Astrocyte of the cerebellum (primary cell): ENCODE data around the gene CCDC137.

ENCODE experiments used
- DNase-seq: peaks from one replicate; pipeline ENCODE4 v3.0.0-alpha.2; 2011; ENCODE audit warnings: low read depth
- H3K4me3 ChIP-seq: 2 replicates; pipeline ENCODE4 v1.5.1; 2011; ENCODE audit warnings: mild to moderate bottlenecking, low read depth, low read length, moderate library complexity
- CTCF ChIP-seq: IDR thresholded peaks from 2 replicates; pipeline ENCODE4 v1.5.1; 2012; ENCODE audit warnings: low read length, low read depth, moderate library complexity, mild to moderate bottlenecking; ENCODE audit errors: missing control alignments
- in situ Hi-C: cut with HindIII; loops from 2 replicates; pipeline ENCODE4 v1.10.0; 2017; ENCODE audit warnings: low sequenced_read_pairs

CCDC137 gene

DNA sequence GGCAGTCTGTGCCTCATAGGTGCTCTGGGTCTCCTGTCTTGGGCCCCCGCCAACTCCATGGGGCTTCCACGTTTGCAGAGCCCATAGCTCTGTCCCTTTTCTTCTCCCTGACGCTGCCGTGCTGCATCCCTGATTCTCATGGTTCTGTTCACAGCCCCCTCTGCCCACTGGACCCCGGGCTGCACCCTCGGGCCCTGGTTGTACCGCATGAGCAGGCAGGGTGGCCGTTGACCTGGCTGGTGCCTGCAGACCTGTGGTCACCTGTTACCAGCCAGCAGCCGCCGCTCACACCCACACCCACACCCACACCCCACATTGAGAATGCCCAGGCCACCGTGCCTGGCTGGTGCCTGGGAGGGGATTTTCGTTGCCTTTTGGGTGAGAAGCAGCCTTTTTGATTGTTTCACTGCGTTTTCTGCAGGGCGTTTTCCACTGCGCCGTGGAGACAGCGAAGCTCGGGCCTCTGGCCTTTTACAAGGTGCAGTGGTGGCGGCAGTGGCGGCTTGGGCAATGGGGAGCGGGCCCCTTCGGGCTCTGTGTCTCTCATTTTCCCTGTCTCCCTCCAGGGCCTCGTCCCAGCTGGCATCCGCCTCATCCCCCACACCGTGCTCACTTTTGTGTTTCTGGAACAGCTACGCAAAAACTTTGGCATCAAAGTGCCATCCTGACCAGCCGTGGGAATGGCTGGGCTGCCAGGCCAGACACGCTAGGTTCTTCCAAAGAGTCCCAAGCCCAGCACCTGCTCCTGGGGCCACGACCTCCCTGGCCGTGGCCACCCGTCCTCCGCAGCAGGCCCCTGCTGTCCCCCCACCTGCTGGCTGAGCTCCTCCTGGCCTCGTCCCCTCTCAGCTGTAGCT is 53.1 kb downstream of the CCDC137 start:
- DNase-seq, result no peak
- no peak for TF ChIP-seq CTCF
- no peak overlapping the region for H3K4me3 ChIP-seq
- in situ Hi-C loops, result no loop called here

DNA sequence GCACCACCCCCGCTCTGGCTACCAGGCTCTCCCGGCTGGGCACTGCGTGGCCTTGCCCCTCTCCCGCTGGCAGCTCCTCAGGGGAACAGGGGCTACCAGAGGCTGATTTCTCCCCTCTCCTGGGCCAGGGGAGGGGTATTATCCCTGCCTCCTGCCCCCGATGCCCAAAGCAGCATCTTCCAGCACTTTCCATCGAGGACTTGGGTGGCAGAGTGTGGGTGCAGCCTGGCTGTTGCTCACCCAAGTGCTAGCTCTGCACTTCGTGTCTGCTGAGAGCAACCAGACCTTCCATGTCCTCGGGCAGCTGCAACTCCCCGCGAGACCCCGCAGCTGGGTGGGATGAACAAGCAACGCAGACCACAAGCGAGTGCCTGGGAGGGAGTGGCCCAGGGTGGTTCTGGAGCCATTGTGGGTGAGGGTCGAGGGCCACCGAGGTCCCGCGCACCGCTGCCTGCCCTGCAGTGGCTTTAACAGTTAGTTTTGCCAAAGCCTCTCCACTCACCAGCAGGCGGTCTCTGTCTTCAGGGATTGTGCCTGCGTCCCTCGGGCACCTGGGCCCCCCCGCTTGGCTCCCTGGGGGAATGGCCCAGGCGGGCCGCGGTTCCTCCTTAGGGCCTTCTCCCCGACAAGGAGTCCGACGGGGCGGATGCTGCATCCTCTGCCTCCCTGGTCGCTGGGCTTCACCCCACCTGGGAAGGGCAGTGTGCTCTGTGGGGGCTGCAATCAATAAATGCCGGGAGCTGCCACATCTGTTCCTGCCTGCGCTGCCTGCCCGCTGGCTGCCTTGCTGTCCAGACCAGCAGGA is 53.9 kb downstream of the CCDC137 start:
- in situ Hi-C loops, result no loop called here
- no peak for TF ChIP-seq CTCF
- H3K4me3 ChIP-seq, result no peak overlapping the region
- no peak for DNase-seq

DNA sequence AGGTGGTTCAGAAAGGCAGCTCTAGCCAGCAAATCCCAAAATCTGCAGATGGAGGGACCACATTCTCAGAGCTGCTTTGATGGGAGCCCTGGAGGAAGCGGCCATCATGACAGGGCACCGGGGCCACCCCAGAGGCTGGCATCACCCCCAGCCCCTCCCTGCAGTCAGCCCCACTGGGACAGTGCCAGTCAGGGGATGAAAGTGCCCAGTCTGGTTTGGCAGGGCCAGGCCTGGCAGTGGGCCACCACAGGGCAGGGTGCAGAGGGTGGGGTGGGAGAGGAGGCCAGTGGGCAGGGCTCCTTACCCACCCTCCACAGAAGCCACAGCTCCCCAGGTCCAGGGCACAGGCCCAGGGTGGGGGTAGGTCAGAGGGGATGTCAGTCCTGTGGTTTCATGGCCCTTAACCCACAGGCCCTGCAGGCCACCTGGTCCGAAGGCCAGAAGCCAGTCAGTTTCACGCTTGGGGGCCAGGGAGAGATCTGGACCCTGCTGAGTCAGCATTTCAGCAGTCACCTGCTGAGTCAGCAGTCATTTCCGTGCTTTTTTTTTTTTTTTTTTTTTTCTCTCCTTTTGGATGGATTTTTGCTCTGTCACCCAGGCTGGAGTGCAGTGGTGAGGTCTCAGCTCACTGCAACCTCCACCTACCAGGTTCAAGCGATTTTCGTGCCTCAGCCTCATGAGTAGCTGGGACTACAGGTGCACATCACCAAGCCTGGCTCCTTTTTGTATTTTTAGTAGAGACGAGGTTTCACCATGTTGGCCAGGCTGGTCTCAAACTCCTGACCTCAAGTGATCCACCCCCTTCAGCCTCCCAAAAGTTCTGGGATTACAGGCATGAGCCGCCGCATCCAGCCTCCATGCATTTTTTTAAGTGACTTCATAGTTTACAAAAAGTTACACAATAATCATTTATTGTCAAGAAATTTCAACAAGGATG is 55.9 kb downstream of the CCDC137 start:
- H3K4me3 ChIP-seq, result no peak overlapping the region
- in situ Hi-C loops, result no loop called here
- no peak for TF ChIP-seq CTCF
- DNase-seq, result no peak
